Stimulated activated CD4-positive, alpha-beta T cell treated with anti-CD3 and anti-CD28 coated beads, Interleukin-1b, Interleukin-23, amount 100 ng/mL, for 1 hour (primary cell): ENCODE results near the gene ZCWPW2.

Experiments
- DNase-seq, 2 donors: peaks; one replicate each; pipeline ENCODE4 v3.0.0-alpha.2; 2020; ENCODE audit warnings: low read depth in 2 of 2

ZCWPW2 gene

DNA sequence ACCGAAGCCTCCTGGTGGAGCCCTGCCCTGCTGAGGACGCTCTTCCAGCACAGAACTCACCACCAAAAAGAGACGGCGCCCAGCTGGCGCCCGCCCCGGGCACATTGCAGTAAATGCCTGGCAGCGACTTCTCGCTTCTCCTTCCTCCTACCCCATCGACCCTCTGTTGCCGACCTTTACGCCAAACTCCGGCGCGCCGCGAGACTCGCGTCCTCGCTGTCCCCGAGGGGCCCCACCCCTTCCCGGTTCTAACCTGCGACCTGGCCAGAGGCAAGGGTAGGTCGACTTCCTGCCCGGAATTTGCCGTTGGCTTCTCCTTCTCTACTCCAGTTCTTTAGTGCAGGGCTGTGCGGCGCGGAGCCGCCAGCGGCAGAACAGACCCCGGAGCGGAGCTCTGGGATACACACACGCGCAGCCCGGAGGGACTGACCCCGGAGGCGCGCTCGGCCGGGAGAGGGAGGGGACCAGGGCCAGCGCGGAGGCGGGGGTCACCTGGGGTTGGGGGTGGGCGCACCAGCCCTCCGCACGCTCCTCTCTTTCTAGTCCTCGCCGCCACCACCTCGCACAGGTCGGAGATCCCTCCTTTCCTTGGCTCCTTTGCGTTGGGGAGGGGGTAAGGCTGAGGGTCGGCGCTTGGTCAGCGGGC, 226.7 kb downstream of the ZCWPW2 start:
- no peak for DNase-seq
